HEK293 (cell line): ENCODE results near the gene RAB36.

Source experiments
- CTCF ChIA-PET: fragments of 350-600 bp; formaldehyde crosslinking; extraction: SDS; loops from one replicate; lab custom pipeline; 2021; ENCODE audit warnings: antibody characterized with exemption; lab: Yijun Ruan, JAX
- POLR2A ChIA-PET: fragments of 300-600 bp; formaldehyde crosslinking; extraction: SDS; loops from one replicate; lab custom pipeline; 2020; ENCODE audit warnings: antibody characterized with exemption, inconsistent platforms; lab: Yijun Ruan, JAX
- H3K27ac ChIP-seq: fragments of 200-500 bp; sonication (Bioruptor generic); 2 replicates; pipeline ENCODE4 v1.5.1; 2014; ENCODE audit warnings: low read depth, low read length, control low read depth, inconsistent platforms; ENCODE audit errors: extremely low read depth
- H3K36me3 ChIP-seq, 2 experiments: fragments of 200-500 bp in 1 of 2; sonication (Bioruptor generic) in 1 of 2; 1 replicate in 1 of 2; 2 replicates in 1 of 2; pipeline ENCODE4 v1.5.1; 2014 to 2017; ENCODE audit warnings: inconsistent platforms in 2 of 2, low read length in 2 of 2; ENCODE audit not compliant: control insufficient read depth in 2 of 2, insufficient read depth in 1 of 2
- H3K4me1 ChIP-seq: fragments of 200-500 bp; sonication (Bioruptor generic); 2 replicates; pipeline ENCODE4 v1.5.1; 2014; ENCODE audit warnings: mild to moderate bottlenecking, low read length, inconsistent platforms; ENCODE audit not compliant: control insufficient read depth, insufficient read depth
- H3K4me3 ChIP-seq: 2 replicates; pipeline ENCODE4 v1.5.1; 2011; ENCODE audit warnings: low read depth, mild to moderate bottlenecking, control low read depth, low read length, moderate library complexity
- H3K9me3 ChIP-seq: fragments of 200-500 bp; sonication (Bioruptor generic); 2 replicates; pipeline ENCODE4 v1.5.1; 2014; ENCODE audit warnings: low read depth, low read length, inconsistent platforms; ENCODE audit not compliant: control insufficient read depth, insufficient read depth
- BCL11A ChIP-seq: fragments of 450-650 bp; formaldehyde crosslinking; IDR thresholded peaks from 2 replicates; pipeline ENCODE4 v1.5.1; 2016; ENCODE audit warnings: low read depth, missing biosample characterization, missing genetic modification characterization
- EGR2 ChIP-seq: fragments of 450-650 bp; formaldehyde crosslinking; IDR thresholded peaks from 2 replicates; pipeline ENCODE4 v1.5.1; 2016; ENCODE audit warnings: low read depth, missing biosample characterization, missing genetic modification characterization
- KLF1 ChIP-seq: fragments of 450-650 bp; formaldehyde crosslinking; IDR thresholded peaks from 2 replicates; pipeline ENCODE4 v1.5.1; 2016; ENCODE audit warnings: missing biosample characterization, missing genetic modification characterization
- KLF10 ChIP-seq: fragments of 450-650 bp; IDR thresholded peaks from 2 replicates; pipeline ENCODE4 v1.5.1; 2018; ENCODE audit warnings: missing biosample characterization, mild to moderate bottlenecking, missing genetic modification characterization
- MYNN ChIP-seq: fragments of 450-650 bp; formaldehyde crosslinking; IDR thresholded peaks from 2 replicates; pipeline ENCODE4 v1.5.1; 2016; ENCODE audit warnings: missing biosample characterization, missing genetic modification characterization, borderline replicate concordance
- PRDM10 ChIP-seq: fragments of 450-650 bp; formaldehyde crosslinking; IDR thresholded peaks from 2 replicates; pipeline ENCODE4 v1.5.1; 2016; ENCODE audit warnings: missing biosample characterization, missing genetic modification characterization
- RBAK ChIP-seq: fragments of 450-650 bp; formaldehyde crosslinking; IDR thresholded peaks from 2 replicates; pipeline ENCODE4 v1.5.1; 2016; ENCODE audit warnings: missing biosample characterization, missing genetic modification characterization
- ZBTB21 ChIP-seq: fragments of 450-650 bp; formaldehyde crosslinking; IDR thresholded peaks from 2 replicates; pipeline ENCODE4 v1.5.1; 2017; ENCODE audit warnings: missing biosample characterization, missing genetic modification characterization
- ZBTB26 ChIP-seq: fragments of 450-650 bp; formaldehyde crosslinking; optimal IDR thresholded peaks from 2 replicates; pipeline ENCODE3; 2016; ENCODE audit warnings: missing biosample characterization, mild to moderate bottlenecking, missing genetic modification characterization
- ZFHX2 ChIP-seq: fragments of 450-650 bp; formaldehyde crosslinking; conservative IDR thresholded peaks from 2 replicates; pipeline ENCODE4 v1.5.1; 2016; ENCODE audit warnings: missing biosample characterization, missing genetic modification characterization
- ZNF157 ChIP-seq: fragments of 450-650 bp; formaldehyde crosslinking; IDR thresholded peaks from 2 replicates; pipeline ENCODE4 v1.5.1; 2016; ENCODE audit warnings: missing biosample characterization, missing genetic modification characterization
- ZNF202 ChIP-seq: fragments of 450-650 bp; formaldehyde crosslinking; IDR thresholded peaks from 2 replicates; pipeline ENCODE4 v1.5.1; 2016; ENCODE audit warnings: missing biosample characterization, missing genetic modification characterization, borderline replicate concordance
- ZNF239 ChIP-seq: fragments of 450-650 bp; formaldehyde crosslinking; IDR thresholded peaks from 2 replicates; pipeline ENCODE4 v1.5.1; 2016; ENCODE audit warnings: missing biosample characterization, missing genetic modification characterization
- ZNF510 ChIP-seq: fragments of 450-650 bp; formaldehyde crosslinking; IDR thresholded peaks from 2 replicates; pipeline ENCODE4 v1.5.1; 2018; ENCODE audit warnings: mild to moderate bottlenecking, missing genetic modification characterization, missing biosample characterization; ENCODE audit not compliant: insufficient replicate concordance
- ZNF521 ChIP-seq: fragments of 450-650 bp; formaldehyde crosslinking; IDR thresholded peaks from 2 replicates; pipeline ENCODE4 v1.5.1; 2017; ENCODE audit warnings: missing biosample characterization, mild to moderate bottlenecking, missing genetic modification characterization
- ZNF558 ChIP-seq: fragments of 450-650 bp; formaldehyde crosslinking; IDR thresholded peaks from 2 replicates; pipeline ENCODE4 v1.5.1; 2016; ENCODE audit warnings: missing biosample characterization, missing genetic modification characterization
- ZNF626 ChIP-seq: fragments of 450-650 bp; sonication (Bioruptor Pico); formaldehyde crosslinking; IDR thresholded peaks from 2 replicates; pipeline ENCODE4 v1.5.1; 2018; ENCODE audit warnings: missing biosample characterization, missing genetic modification characterization, inconsistent platforms
- ZNF843 ChIP-seq: fragments of 450-650 bp; formaldehyde crosslinking; IDR thresholded peaks from 2 replicates; pipeline ENCODE4 v1.5.1; 2016; ENCODE audit warnings: missing biosample characterization, missing genetic modification characterization
- TF ChIP-seq, protein P1 (sequence below): fragments of 450-650 bp; formaldehyde crosslinking; IDR thresholded peaks from 2 replicates; pipeline ENCODE4 v1.5.1; 2016; ENCODE audit warnings: missing biosample characterization, missing genetic modification characterization

RAB36 gene

DNA sequence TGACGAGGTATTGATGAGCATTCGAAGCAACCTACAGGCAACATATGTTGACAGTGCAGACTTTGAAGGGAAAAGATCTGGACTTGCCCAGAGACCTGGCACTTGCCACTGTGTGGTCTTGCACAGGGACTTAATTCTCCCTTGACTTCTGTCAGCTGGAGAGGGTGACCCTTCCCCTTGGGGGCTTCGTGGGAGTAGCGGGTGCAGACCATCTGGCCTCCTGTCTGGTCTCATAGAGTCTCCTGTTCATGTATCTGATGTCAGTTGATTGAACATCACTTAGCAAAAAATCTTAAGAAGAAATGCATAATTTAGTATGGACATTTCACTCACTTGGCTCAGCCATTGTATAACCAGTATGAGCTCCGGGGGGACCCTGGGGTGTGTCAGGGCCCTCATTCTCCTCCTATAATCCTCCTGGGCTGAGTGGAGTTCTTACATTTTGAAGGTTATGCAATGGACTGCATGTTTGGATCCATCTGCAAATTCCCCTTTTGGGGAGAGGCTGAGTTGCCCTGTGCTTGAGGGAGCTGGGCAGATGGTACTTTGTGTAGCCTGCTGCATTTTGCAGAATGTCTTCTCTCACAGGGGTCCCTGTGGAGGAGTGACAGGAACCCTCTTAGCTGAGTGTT is 48.0 kb downstream of the RAB36 start:
- Histone ChIP-seq H3K27ac (no peak overlapping the region), H3K36me3 (peaks cover 0 to 32% of the 10 kb centered on the region in 2 experiments; a peak in 1 of 3 replicates), H3K4me1 (no peaks in the 10 kb centered on the region; the same call in 1 of the 2 replicates), H3K4me3 (no peak overlapping the region), H3K9me3 (no peaks in the 10 kb centered on the region)
- ChIA-PET POLR2A (interaction anchor here (1.5 kb wide), 1 partner anchor 12 kb away, joined by 5 read pairs; the partner anchor contains the start of gene BCR), CTCF (interaction anchor here (0.7 to 1.3 kb wide), 2 partner anchors 12 to 89 kb away, joined by 3 to 6 read pairs; no protein-coding TSS in a partner anchor)
- TF ChIP-seq RBAK, result no peak
- no peak for TF ChIP-seq EGR2 (tag by site-specific recombination)
- TF ChIP-seq ZNF626 (tag by site-specific recombination), result no peak
- TF ChIP-seq ZNF521, result no peak
- no peak for TF ChIP-seq ZNF202 (tag by site-specific recombination)
- TF ChIP-seq PRDM10, result no peak

DNA sequence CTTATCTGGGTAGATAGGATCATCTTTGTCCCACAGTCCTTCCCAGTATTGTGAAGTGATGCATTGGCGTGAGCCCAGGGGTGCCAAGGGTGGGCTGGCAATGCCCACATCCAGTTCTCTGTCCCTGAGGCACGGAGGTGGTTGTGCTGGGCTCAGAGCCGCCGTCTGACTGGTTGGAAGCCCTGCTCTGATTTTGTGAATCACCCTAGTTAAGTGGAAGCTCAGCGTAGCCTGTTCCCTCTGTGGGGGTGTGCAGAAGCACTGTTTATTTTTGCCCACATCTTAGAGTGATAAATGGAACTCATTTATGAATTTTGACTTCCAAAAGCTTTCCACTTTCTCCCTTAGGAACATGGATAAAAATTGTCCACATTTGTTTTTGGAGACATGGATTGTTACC is 48.6 kb downstream of the RAB36 start:
- no peak overlapping the region for H3K4me3 ChIP-seq
- POLR2A ChIA-PET, result interaction anchor here (1.5 kb wide), 1 partner anchor 13 kb away, joined by 5 read pairs; the partner anchor contains the start of gene BCR

DNA sequence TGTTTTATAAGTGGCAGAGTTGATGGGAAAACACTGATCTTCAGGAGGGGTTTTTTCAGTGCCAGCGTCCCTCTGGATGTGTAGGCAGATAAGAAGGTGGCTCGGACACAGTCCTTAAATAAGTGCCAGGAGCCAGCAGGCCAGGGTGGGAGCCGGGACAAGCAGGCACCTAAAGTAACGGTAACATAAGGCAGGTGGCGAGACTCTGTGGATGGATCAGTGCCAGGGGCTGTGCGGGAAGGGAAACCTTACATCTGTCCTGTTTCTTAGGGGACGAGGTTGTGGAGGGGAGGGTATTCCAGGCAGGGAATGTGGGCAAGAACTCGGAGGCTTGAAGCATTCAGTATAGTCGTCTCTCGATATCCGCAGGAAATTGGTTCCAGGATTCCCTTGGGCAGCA is 50.9 kb downstream of the RAB36 start:
- no peak overlapping the region for H3K4me3 ChIP-seq
- H3K27ac ChIP-seq, result no peak overlapping the region
- no peaks in the 10 kb centered on the region for H3K9me3 ChIP-seq
- CTCF ChIA-PET, result interaction anchor here (0.8 to 1.1 kb wide), 2 partner anchors 9 to 86 kb away, joined by 3 to 6 read pairs; no protein-coding TSS in a partner anchor
- H3K36me3 ChIP-seq, result peaks cover 0 to 23% of the 10 kb centered on the region in 2 experiments; a peak in 1 of 3 replicates
- POLR2A ChIA-PET, result no interaction called here
- H3K4me1 ChIP-seq, result no peaks in the 10 kb centered on the region; the same call in 1 of the 2 replicates
- TF ChIP-seq ZNF558 (no peak), ZBTB26 (no peak), ZNF843 (no peak), ZFHX2 (no peak), KLF10 (no peak), RBAK (no peak), ZNF510 (tag by site-specific recombination) (no peak), ZNF239 (tag by site-specific recombination) (no peak), MYNN (tag by site-specific recombination) (no peak), PRDM10 (no peak)
- TF ChIP-seq, protein P1, sequence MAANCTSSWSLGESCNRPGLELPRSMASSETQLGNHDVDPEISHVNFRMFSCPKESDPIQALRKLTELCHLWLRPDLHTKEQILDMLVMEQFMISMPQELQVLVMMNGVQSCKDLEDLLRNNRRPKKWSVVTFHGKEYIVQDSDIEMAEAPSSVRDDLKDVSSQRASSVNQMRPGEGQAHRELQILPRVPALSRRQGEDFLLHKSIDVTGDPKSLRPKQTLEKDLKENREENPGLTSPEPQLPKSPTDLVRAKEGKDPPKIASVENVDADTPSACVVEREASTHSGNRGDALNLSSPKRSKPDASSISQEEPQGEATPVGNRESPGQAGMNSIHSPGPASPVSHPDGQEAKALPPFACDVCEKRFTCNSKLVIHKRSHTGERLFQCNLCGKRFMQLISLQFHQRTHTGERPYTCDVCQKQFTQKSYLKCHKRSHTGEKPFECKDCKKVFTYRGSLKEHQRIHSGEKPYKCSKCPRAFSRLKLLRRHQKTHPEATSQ (tag by site-specific recombination), result no peak

More for the DNA sequence above, 48.6 kb downstream of the RAB36 start:
- CTCF ChIA-PET, result interaction anchor here (0.6 to 1.6 kb wide), 3 partner anchors 10 to 88 kb away, joined by 3 to 6 read pairs (median 4); no protein-coding TSS in a partner anchor
- TF ChIP-seq KLF1 (tag by site-specific recombination) (no peak), BCL11A (no peak), EGR2 (tag by site-specific recombination) (peak; percentile 58; the same call in 1 of the 2 replicates), ZFHX2 (peak; percentile 63), ZBTB21 (tag by site-specific recombination) (no peak), ZNF157 (no peak)
- Histone ChIP-seq H3K4me1 (no peaks in the 10 kb centered on the region; the same call in 1 of the 2 replicates), H3K36me3 (peaks cover 0 to 30% of the 10 kb centered on the region in 2 experiments; a peak in 1 of 3 replicates), H3K9me3 (no peaks in the 10 kb centered on the region), H3K27ac (no peak overlapping the region)
